ENCODE measurements around the gene SMC6. TPM values are rescaled to one million over a fixed set of nuclear protein-coding genes. Genes with fewer than 3 reads are reported as not detected.

SMC6 gene
- total RNA-seq, 1 experiment from 2014 or later: 46.7 TPM

- ChIA-PET POLR2A (no interaction called here), CTCF (no interaction called here)
- TF ChIP-seq IRF2 (CRISPR knock-in tag; IDR thresholded peaks at IDR 0.05; ENCODE audit: borderline replicate concordance, low read depth): no peak
- TF ChIP-seq SOX15 (CRISPR knock-in tag; IDR thresholded peaks at IDR 0.05): no peak
- TF ChIP-seq NFYB (CRISPR knock-in tag; conservative IDR thresholded peaks at IDR 0.05; ENCODE audit: low read depth): no peak
- TF ChIP-seq ZNF671 (CRISPR knock-in tag; IDR thresholded peaks at IDR 0.05): no peak
- no peak for TF ChIP-seq CREB1 (CRISPR knock-in tag; IDR thresholded peaks at IDR 0.05)
- no peak for TF ChIP-seq GTF2I (CRISPR knock-in tag; conservative IDR thresholded peaks at IDR 0.05)
- TF ChIP-seq NR2C2 (CRISPR knock-in tag; IDR thresholded peaks at IDR 0.05): no peak
- Mint-ChIP-seq H3K36me3 (no peaks in the 10 kb centered on the region), H3K27ac (no peak overlapping the region), H3K27me3 (ENCODE audit: low read depth) (no peaks in the 10 kb centered on the region), H3K4me3 (no peak overlapping the region), H3K9me3 (no peaks in the 10 kb centered on the region), H3K4me1 (peaks cover 7% of the 10 kb centered on the region)
- ATAC-seq: no peak
- DNase-seq (ENCODE audit: low spot score): no peak
These were observed 38.2 kb upstream of the SMC6 start for GRCh38 chr2:17791817-17792130.

GRCh38 chr2:17791121-17791816 lies 37.7 kb upstream of the SMC6 start:
- ATAC-seq (no peak), DNase-seq (ENCODE audit: low spot score) (no peak)
- POLR2A ChIA-PET: no interaction called here
- Mint-ChIP-seq H3K27me3 (ENCODE audit: low read depth) (no peaks in the 10 kb centered on the region), H3K4me1 (peaks cover 11% of the 10 kb centered on the region), H3K9me3 (no peaks in the 10 kb centered on the region), H3K4me3 (no peak overlapping the region), H3K36me3 (no peaks in the 10 kb centered on the region), H3K27ac (no peak overlapping the region)
- CTCF ChIA-PET: no interaction called here
- TF ChIP-seq ERG (CRISPR knock-in tag; IDR thresholded peaks at IDR 0.05): no peak
- TF ChIP-seq CBFB (CRISPR knock-in tag; IDR thresholded peaks at IDR 0.05; ENCODE audit: low read depth): no peak
- no peak for TF ChIP-seq TEAD1 (CRISPR knock-in tag; IDR thresholded peaks at IDR 0.05)
- no peak for TF ChIP-seq RORB (CRISPR knock-in tag; IDR thresholded peaks at IDR 0.05)

- no peak for ATAC-seq
- CTCF ChIA-PET: no interaction called here
- H3K27ac Mint-ChIP-seq: peak overlapping the region; percentile 16; the same call in 1 of the 2 replicates
These were observed 36.9 kb upstream of the SMC6 start for GRCh38 chr2:17790536-17790935.

GRCh38 chr2:17788773-17789172 lies 35.2 kb upstream of the SMC6 start:
- Mint-ChIP-seq H3K4me1 (peaks cover 12% of the 10 kb centered on the region), H3K36me3 (no peaks in the 10 kb centered on the region), H3K27ac (no peak overlapping the region), H3K9me3 (peaks cover under 1% of the 10 kb centered on the region; the same call in 1 of the 2 replicates), H3K4me3 (no peak overlapping the region), H3K27me3 (ENCODE audit: low read depth) (no peaks in the 10 kb centered on the region)
- no peak for DNase-seq (ENCODE audit: low spot score)
- TF ChIP-seq FOXK1 (CRISPR knock-in tag; IDR thresholded peaks at IDR 0.05) (no peak), NFYB (CRISPR knock-in tag; conservative IDR thresholded peaks at IDR 0.05; ENCODE audit: low read depth) (no peak), PRDM15 (CRISPR knock-in tag; IDR thresholded peaks at IDR 0.05) (no peak), JAZF1 (CRISPR knock-in tag; IDR thresholded peaks at IDR 0.05) (no peak), ZNF512 (CRISPR knock-in tag; IDR thresholded peaks at IDR 0.05; ENCODE audit: borderline replicate concordance) (no peak), ZNF671 (CRISPR knock-in tag; IDR thresholded peaks at IDR 0.05) (no peak), ERG (CRISPR knock-in tag; IDR thresholded peaks at IDR 0.05) (no peak), ZNF219 (CRISPR knock-in tag; IDR thresholded peaks at IDR 0.05; ENCODE audit: borderline replicate concordance) (no peak)
- ChIA-PET POLR2A (no interaction called here), CTCF (interaction anchor here (1.2 kb wide), 1 partner anchor 11 kb away, joined by 3 read pairs; no protein-coding TSS in a partner anchor)
- ATAC-seq: no peak

More at GRCh38 chr2:17790536-17790935, 36.9 kb upstream of the SMC6 start:
- TF ChIP-seq ATF3 (CRISPR knock-in tag; conservative IDR thresholded peaks at IDR 0.05): no peak
- DNase-seq (ENCODE audit: low spot score): no peak
- no peak overlapping the region for H3K4me3 Mint-ChIP-seq
- H3K27me3 Mint-ChIP-seq (ENCODE audit: low read depth): no peaks in the 10 kb centered on the region
- POLR2A ChIA-PET: no interaction called here
- no peaks in the 10 kb centered on the region for H3K9me3 Mint-ChIP-seq
- H3K36me3 Mint-ChIP-seq: no peaks in the 10 kb centered on the region
- peaks cover 16% of the 10 kb centered on the region for H3K4me1 Mint-ChIP-seq
